Effector memory CD8-positive, alpha-beta T cell (primary cell): Measurements from ENCODE around the gene NTN5.
A peak's percentile ranks its signal among the peaks of the same experiment; 100 is the strongest.
"Not testable (repeated sequence)": the region's sequence is repeated elsewhere in the genome, so short reads cannot be mapped to it uniquely, and the experiment has no call there.

Experiments
- ATAC-seq: fragments of 150-1000 bp; cut with Tn5 transposase; replicated peaks from 2 replicates; pipeline ENCODE4 v1.10.0; 2021; ENCODE audit warnings: mild to moderate bottlenecking, moderate library complexity
- DNase-seq, 3 experiments: peaks; one replicate each; pipeline ENCODE4 v3.0.0; 2021
- H3K27ac Mint-ChIP-seq, 2 donors: one replicate each; pipeline ENCODE4 v1.8.0; 2022; ENCODE audit warnings: mild to moderate bottlenecking in 2 of 2, mixed read lengths in 2 of 2, moderate library complexity in 2 of 2
- H3K27me3 Mint-ChIP-seq, 2 donors: one replicate each; pipeline ENCODE4 v1.8.0; 2022; ENCODE audit warnings: mixed read lengths in 2 of 2
- H3K36me3 Mint-ChIP-seq: one replicate; pipeline ENCODE4 v1.8.0; 2022; ENCODE audit warnings: mild to moderate bottlenecking, moderate library complexity, mixed read lengths; ENCODE audit not compliant: insufficient read depth
- H3K4me1 Mint-ChIP-seq, 2 donors: one replicate each; pipeline ENCODE4 v1.8.0; 2022; ENCODE audit warnings: low read depth in 2 of 2, mixed read lengths in 2 of 2
- H3K4me3 Mint-ChIP-seq, 2 donors: one replicate each; pipeline ENCODE4 v1.8.0; 2022; ENCODE audit warnings: mild to moderate bottlenecking in 2 of 2, mixed read lengths in 2 of 2, moderate library complexity in 2 of 2
- H3K9me3 Mint-ChIP-seq, 2 donors: one replicate each; pipeline ENCODE4 v1.8.0; 2022; ENCODE audit warnings: mixed read lengths in 2 of 2

The NTN5 gene

DNA sequence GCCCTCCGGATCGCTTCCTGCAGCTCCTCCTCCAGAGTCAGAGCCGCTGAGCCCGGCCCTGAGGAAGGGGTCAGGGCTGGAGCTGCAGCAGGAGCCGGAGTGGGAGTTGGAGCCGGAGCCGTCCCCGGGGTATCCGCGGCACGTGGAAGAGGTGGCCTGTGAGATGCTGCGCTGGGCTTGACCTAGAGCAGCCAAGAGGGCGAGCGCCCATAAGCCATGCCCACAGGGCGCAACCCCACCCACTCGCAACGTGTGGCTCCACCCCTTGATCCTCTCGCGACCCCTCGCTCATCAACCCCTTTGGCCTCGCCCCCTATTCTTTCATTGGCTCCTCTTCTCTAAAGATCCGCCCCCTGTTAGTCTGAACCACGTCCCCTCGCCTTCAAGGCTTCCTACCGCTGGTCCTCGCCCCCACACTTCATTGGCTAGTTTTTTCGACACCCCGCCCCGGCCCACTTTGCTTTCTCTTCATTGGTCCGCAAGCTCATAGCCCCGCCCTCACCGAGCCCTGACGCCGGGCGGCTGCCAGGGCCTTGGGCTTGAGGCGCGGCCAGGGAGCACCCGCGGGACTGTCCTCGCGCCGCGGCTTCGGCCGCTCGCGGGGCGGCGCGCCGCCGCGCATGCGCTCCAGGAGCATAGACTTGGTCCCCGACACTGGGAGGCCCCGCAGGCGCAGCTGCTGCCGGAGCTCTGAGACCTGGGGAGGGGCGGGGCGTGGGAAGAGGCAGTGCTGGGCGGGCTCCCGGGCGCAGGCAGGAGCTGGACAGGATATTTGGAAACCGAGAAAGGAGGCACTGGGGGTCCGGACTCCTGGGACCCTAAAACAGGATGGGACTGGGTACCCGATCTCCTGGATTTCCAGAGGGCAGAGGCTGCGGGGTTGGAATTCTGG is 41.3 kb upstream of the NTN5 start:
- DNase-seq (peak; percentile 95 to 96 (median 96)), ATAC-seq (peak; percentile 92)
- peak overlapping the region; percentile 33 to 92 for H3K27ac Mint-ChIP-seq
- H3K27me3 Mint-ChIP-seq: no peaks in the 10 kb centered on the region
- peaks cover 1% of the 10 kb centered on the region for H3K36me3 Mint-ChIP-seq
- peak overlapping the region; percentile 72 to 73 for H3K4me3 Mint-ChIP-seq
- H3K4me1 Mint-ChIP-seq: peaks cover 13 to 15% of the 10 kb centered on the region in 2 donors
- no peaks in the 10 kb centered on the region for H3K9me3 Mint-ChIP-seq

GRCh38 chr19:48713041-48713863 is 40.4 kb upstream of the NTN5 start:
- H3K27me3 Mint-ChIP-seq: no peaks in the 10 kb centered on the region
- no peaks in the 10 kb centered on the region for H3K9me3 Mint-ChIP-seq
- ATAC-seq: no peak
- H3K27ac Mint-ChIP-seq: peak overlapping the region in 1 of 2 donors; percentile 2
- no peaks in the 10 kb centered on the region for H3K36me3 Mint-ChIP-seq
- DNase-seq: no peak
- peak overlapping the region; percentile 72 to 73 for H3K4me3 Mint-ChIP-seq
- peaks cover 13 to 15% of the 10 kb centered on the region in 2 donors for H3K4me1 Mint-ChIP-seq

- Mint-ChIP-seq H3K27me3 (no peaks in the 10 kb centered on the region), H3K27ac (no peak overlapping the region), H3K4me3 (no peak overlapping the region), H3K9me3 (no peaks in the 10 kb centered on the region), H3K4me1 (peaks cover 13 to 15% of the 10 kb centered on the region in 2 donors), H3K36me3 (peaks cover 4% of the 10 kb centered on the region)
- DNase-seq (no peak), ATAC-seq (no peak)
Measured at GRCh38 chr19:48711106-48711662, 38.4 kb upstream of the NTN5 start.

GRCh38 chr19:48708471-48708870 is 35.7 kb upstream of the NTN5 start:
- no peaks in the 10 kb centered on the region for H3K27me3 Mint-ChIP-seq
- no peaks in the 10 kb centered on the region for H3K9me3 Mint-ChIP-seq
- no peak overlapping the region for H3K27ac Mint-ChIP-seq
- H3K4me1 Mint-ChIP-seq: peaks cover 4 to 6% of the 10 kb centered on the region in 2 donors
- no peak overlapping the region for H3K4me3 Mint-ChIP-seq
- DNase-seq: no peak
- ATAC-seq: no peak
- peaks cover 4% of the 10 kb centered on the region for H3K36me3 Mint-ChIP-seq

- Mint-ChIP-seq H3K27me3 (no peaks in the 10 kb centered on the region), H3K9me3 (no peaks in the 10 kb centered on the region), H3K4me3 (no peak overlapping the region), H3K27ac (no peak overlapping the region), H3K36me3 (peaks cover 4% of the 10 kb centered on the region), H3K4me1 (no peaks in the 10 kb centered on the region)
- no peak for DNase-seq
- ATAC-seq: no peak
Measured at GRCh38 chr19:48705431-48705830, 32.6 kb upstream of the NTN5 start.

DNA sequence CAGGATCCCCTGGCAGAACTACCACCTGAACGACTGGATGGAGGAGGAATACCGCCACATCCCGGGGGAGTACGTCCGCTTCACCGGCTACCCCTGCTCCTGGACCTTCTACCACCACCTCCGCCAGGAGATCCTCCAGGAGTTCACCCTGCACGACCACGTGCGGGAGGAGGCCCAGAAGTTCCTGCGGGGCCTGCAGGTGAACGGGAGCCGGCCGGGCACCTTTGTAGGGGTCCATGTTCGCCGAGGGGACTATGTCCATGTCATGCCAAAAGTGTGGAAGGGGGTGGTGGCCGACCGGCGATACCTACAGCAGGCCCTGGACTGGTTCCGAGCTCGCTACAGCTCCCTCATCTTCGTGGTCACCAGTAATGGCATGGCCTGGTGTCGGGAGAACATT is 30.5 kb upstream of the NTN5 start:
- H3K36me3 Mint-ChIP-seq: peaks cover 4% of the 10 kb centered on the region
- DNase-seq (no peak), ATAC-seq (no peak)
- H3K27me3 Mint-ChIP-seq: peaks cover 0 to 8% of the 10 kb centered on the region in 2 donors
- no peak overlapping the region for H3K27ac Mint-ChIP-seq
- no peak overlapping the region for H3K4me3 Mint-ChIP-seq
- no peaks in the 10 kb centered on the region for H3K9me3 Mint-ChIP-seq
- H3K4me1 Mint-ChIP-seq: no peaks in the 10 kb centered on the region

DNA sequence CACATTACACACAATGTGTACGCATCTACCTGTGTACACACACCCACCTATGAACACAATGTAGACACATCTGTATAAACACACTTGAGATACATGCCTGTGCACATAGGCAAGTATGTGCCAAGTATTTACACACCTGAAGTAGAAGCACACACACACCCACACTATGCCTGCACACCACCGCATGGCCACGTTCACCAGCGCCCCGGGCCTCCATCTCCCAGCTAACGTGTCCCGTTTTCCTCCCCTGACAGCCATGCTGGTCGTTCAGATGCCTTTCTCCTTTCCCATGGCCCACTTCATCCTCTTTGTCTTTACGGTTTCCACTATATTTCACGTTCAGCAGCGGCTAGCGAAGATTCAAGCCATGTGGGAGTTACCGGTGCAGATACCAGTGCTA is 29.9 kb upstream of the NTN5 start:
- H3K27ac Mint-ChIP-seq: no peak overlapping the region
- H3K4me3 Mint-ChIP-seq: no peak overlapping the region
- no peaks in the 10 kb centered on the region for H3K9me3 Mint-ChIP-seq
- DNase-seq (no peak), ATAC-seq (no peak)
- no peaks in the 10 kb centered on the region for H3K4me1 Mint-ChIP-seq
- H3K27me3 Mint-ChIP-seq: peaks cover 0 to 11% of the 10 kb centered on the region in 2 donors
- H3K36me3 Mint-ChIP-seq: peaks cover 4% of the 10 kb centered on the region

DNA sequence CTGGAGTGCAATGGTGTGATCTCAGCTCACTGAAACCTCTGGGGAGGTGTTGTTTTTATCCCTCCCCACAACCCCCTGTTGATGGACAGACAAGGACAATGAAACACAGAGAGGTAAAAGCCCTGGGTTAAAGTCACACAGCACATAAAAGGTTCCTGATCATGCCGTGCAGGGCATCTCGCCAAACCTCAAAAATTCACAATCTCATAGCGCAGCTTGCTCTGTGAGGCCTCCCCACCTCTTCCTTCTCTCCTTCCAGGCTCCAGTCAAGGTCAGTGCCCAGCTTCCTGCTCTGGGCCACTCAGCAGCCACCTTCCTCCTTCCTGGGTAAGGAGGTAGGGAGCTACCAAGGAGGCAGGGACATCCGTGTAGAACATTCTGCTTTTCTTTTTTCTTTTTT is 25.2 kb upstream of the NTN5 start:
- Mint-ChIP-seq H3K4me3 (no peak overlapping the region), H3K27me3 (peaks cover 17 to 31% of the 10 kb centered on the region in 2 donors), H3K36me3 (peaks cover 7% of the 10 kb centered on the region), H3K9me3 (no peaks in the 10 kb centered on the region), H3K4me1 (peaks cover 7 to 9% of the 10 kb centered on the region in 2 donors), H3K27ac (no peak overlapping the region)
- DNase-seq (no peak), ATAC-seq (no peak)

- Mint-ChIP-seq H3K36me3 (peaks cover 7% of the 10 kb centered on the region), H3K4me3 (peak overlapping the region; percentile 42 to 68), H3K27me3 (peaks cover 17 to 31% of the 10 kb centered on the region in 2 donors), H3K27ac (peak overlapping the region in 1 of 2 donors; percentile 62), H3K9me3 (no peaks in the 10 kb centered on the region), H3K4me1 (peaks cover 7 to 9% of the 10 kb centered on the region in 2 donors)
- ATAC-seq: peak; percentile 59
- DNase-seq: no peak
Measured at GRCh38 chr19:48696353-48697010, 23.7 kb upstream of the NTN5 start.

DNA sequence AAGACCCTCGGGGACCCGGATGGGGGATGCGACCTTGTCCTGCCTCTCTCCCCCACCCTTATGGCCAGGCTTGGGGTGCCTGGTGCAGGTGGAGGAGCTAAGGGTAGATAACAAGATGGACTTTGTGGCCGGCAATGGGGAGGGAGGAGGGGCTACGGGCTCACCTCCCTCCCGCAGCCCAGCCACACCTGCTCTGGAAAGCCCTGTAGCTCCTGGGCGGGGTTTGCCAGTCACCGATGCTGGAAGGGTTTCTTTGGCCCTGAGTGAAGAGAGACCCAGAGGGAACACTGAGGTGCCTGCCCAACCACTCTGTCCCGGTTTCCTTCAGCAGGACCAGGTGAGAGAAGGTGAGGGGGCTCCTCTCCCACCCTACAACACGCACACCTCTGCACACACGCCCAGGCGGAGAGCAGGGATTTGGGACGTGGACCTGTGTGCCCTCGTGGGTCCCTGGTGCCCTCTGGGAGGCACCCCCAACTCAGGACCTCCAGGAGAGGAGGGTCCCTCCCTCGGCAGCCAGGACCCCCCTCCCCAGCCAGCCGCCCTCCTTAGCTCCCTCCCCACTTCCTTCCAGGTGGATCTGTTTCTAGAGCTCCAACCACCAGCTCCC is 23.0 kb upstream of the NTN5 start, which contains the start of gene FUT2:
Gene FUT2 (plus strand): TSS at position 229 of the 610 bp plus-strand sequence. CDS start 6,986 bp downstream, outside the sequence.
- no peak for ATAC-seq
- peaks cover 7 to 9% of the 10 kb centered on the region in 2 donors for H3K4me1 Mint-ChIP-seq
- peak within 1 kb of the TSS; percentile 42 to 68 for H3K4me3 Mint-ChIP-seq
- peaks cover 17 to 31% of the 10 kb centered on the region in 2 donors for H3K27me3 Mint-ChIP-seq
- H3K9me3 Mint-ChIP-seq: no peaks in the 10 kb centered on the region
- H3K36me3 Mint-ChIP-seq: peaks cover 7% of the 10 kb centered on the region
- DNase-seq: no peak
- peak within 1 kb of the TSS in 1 of 2 donors; percentile 62 for H3K27ac Mint-ChIP-seq

DNA sequence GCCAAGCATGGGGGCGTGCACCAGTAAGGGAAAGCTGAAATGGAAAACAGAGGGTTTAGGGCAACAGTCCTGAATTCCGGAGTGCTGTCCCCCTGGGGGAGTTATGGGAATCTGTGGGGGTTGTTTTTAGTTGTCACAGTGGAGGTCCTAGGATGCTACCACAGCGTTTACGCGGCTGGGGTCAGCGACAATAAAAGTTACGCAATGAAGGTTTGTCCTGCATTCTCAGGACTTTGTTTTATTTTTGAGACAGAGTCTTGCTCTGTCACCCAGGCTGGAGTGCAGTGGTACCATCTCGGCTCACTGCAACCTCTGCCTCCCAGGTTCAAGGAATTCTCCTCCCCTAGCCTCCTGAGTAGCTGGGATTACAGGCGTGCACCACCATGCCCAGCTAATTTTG is 20.8 kb upstream of the NTN5 start:
- H3K4me1 Mint-ChIP-seq, H3K4me3 Mint-ChIP-seq, ATAC-seq, H3K27ac Mint-ChIP-seq, DNase-seq, H3K9me3 Mint-ChIP-seq, H3K36me3 Mint-ChIP-seq: not testable (repeated sequence)
- peaks cover 17 to 27% of the 10 kb centered on the region in 2 donors for H3K27me3 Mint-ChIP-seq

GRCh38 chr19:48689449-48689848 is 16.6 kb upstream of the NTN5 start:
- no peak for ATAC-seq
- H3K9me3 Mint-ChIP-seq: no peaks in the 10 kb centered on the region

More at GRCh38 chr19:48689449-48689848, 16.6 kb upstream of the NTN5 start:
- Mint-ChIP-seq H3K27me3 (no peaks in the 10 kb centered on the region), H3K27ac (no peak overlapping the region), H3K4me3 (no peak overlapping the region), H3K4me1 (peaks cover 0 to 1% of the 10 kb centered on the region in 2 donors), H3K36me3 (no peaks in the 10 kb centered on the region)
- no peak for DNase-seq
